ENCODE results near the gene AHCYL2.

DNA sequence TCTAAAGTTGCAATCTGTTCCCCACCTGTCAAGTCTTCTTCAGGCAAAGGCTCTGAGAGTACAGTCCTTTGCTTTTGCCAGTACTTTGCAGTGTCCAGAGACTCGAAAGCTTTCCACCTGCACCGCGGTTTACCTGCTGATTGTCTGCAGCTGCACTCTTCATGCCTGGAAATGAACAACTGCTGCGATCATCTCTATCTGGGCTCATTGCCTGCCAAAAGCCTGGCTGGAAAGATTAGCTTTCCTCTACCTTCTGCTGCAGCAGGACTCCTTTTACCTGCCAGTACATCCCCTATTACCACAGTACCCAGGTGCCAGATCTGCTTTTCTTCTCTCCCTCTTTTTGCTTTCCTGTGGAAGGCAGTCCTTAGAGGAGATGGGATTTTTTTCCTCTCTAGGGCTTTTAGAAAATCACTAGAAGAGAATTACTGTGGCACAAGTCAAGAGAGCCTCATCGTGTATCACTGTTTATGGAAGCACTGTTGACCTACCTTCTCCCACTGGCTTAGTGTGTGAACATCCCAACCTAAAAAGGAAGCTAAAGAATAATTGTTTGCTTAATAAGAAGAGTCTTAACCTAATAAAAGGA, 211.6 kb downstream of the AHCYL2 start:
- TF ChIP-seq POLR2AphosphoS5 (IDR thresholded peaks at IDR 0.05; ENCODE audit: low read depth, low read length) (no peak), REST (IDR thresholded peaks at IDR 0.05; ENCODE audit: insufficient read depth in 1 of 2, low read depth in 2 of 2, low read length in 2 of 2) (no peak)

Data from PFSK-1 (cell line).